Measurements from ENCODE around the gene PIM2. TPM values are rescaled to one million over a fixed set of nuclear protein-coding genes. Genes with fewer than 3 reads are reported as not detected.

The PIM2 gene
- total and polyA plus RNA-seq, 2 of the 4 experiments (the other 2 are of a cell fraction) = 7.3 to 9.4 TPM

DNA sequence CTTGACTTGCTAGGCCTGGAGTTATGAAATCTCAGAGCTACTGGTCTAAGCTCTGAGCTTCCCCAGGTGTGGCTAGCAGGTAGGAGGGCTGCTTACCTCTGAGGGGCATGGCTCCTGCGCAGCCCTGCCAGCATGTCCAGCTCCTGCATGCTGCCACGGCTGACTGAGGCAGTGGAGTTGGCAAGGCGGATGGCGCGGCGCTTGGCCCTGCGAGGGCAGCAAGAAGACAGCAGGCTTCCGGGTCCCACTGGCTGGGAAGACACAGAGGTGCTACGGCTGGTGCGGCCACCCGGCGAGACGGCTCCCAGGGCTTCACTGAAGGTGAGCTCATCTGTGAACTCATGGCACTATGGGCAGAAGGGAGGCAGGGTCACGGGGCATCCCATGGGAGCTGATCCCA lies 47.1 kb upstream of the PIM2 start:
- H4K5ac ChIP-seq (ENCODE audit: low read depth, low read length) = no peak overlapping the region
- dilution Hi-C loops (cut with HindIII; ENCODE audit: low sequenced_read_pairs, unreplicated experiment) = no loop called here
- peaks cover 4% of the 10 kb centered on the region for H3K4me1 ChIP-seq (ENCODE audit: control insufficient read depth, insufficient read depth, low read length)
- BruUV-seq (replicated peaks) = no TSS peak
- intact Hi-C loops (cut with micrococcal nuclease) = no loop called here
- peak overlapping the region; percentile 5 for H2AFZ ChIP-seq (replicated peaks; ENCODE audit: low read length, poor library complexity)
- no peak overlapping the region for H3K18ac ChIP-seq (ENCODE audit: low read depth, low read length)
- no peak overlapping the region for H4K91ac ChIP-seq (ENCODE audit: insufficient read depth, low read depth, low read length)
- WGBS, 2 experiments (ENCODE audit: extremely low coverage in 2 of 2, insufficient read length in 1 of 2) = 87% methylated on average over 8 of the region's 14 CpGs; no CpG with 5 or more reads in 1 of the 2 experiments
- H2BK15ac ChIP-seq (ENCODE audit: low read depth, low read length) = no peak overlapping the region
- H3K4me3 ChIP-seq (ENCODE audit: insufficient read depth, low read depth, low read length) = no peak overlapping the region
- H4K8ac ChIP-seq (ENCODE audit: low read depth in 2 of 2, low read length in 2 of 2) = no peak overlapping the region
- ATAC-seq (ENCODE audit: low read depth) (no peak), DNase-seq (no peak)
- in situ Hi-C loops (cut with MboI; ENCODE audit: low sequenced_read_pairs) = loop anchor here (25.0 kb wide), 1 partner anchor 96 kb away; the partner anchor contains the start of genes CCDC120 and PRAF2
- no peak overlapping the region for H2AK9ac ChIP-seq (replicated peaks; ENCODE audit: low read depth, low read length, poor library complexity)
- H3K9me3 ChIP-seq (ENCODE audit: control insufficient read depth, insufficient read depth, low read length) = 0 out of 2 replicates have a peak, but pooled peaks cover 2% of the 10 kb centered on the region
- no peak overlapping the region for H3K9ac ChIP-seq (ENCODE audit: low read depth, low read length)
- H3K36me3 ChIP-seq (ENCODE audit: control insufficient read depth, insufficient read depth, low read length) = no peaks in the 10 kb centered on the region
- H3K27me3 ChIP-seq (ENCODE audit: control insufficient read depth, insufficient read depth, low read length) = no peaks in the 10 kb centered on the region
- H2BK20ac ChIP-seq (ENCODE audit: low read depth, low read length) = no peak overlapping the region
- no peak overlapping the region for H3K14ac ChIP-seq (replicated peaks; ENCODE audit: low read depth, low read length)
- H3K23ac ChIP-seq (ENCODE audit: low read depth, low read length) = no peak overlapping the region
- ChIA-PET CTCF (no interaction called here), POLR2A (ENCODE audit: unreplicated experiment) (no interaction called here)
- no peaks in the 10 kb centered on the region for H3K9me1 ChIP-seq (ENCODE audit: insufficient read depth, low read length)
- no peak overlapping the region for H3K27ac ChIP-seq (ENCODE audit: insufficient read depth, low read length)
- H3K56ac ChIP-seq (ENCODE audit: extremely low read depth, insufficient read depth, low read length) = no peak overlapping the region
- no peaks in the 10 kb centered on the region for H4K20me1 ChIP-seq (ENCODE audit: insufficient read depth, low read length)
- no peak overlapping the region for H3K4me2 ChIP-seq (ENCODE audit: low read depth, low read length)
- TF ChIP-seq RCOR1 (IDR thresholded peaks at IDR 0.05; ENCODE audit: insufficient replicate concordance, low read length) (no peak), SMC3 (IDR thresholded peaks at IDR 0.05; ENCODE audit: low read depth, low read length) (no peak), CHD1 (IDR thresholded peaks at IDR 0.05; ENCODE audit: low read depth, low read length) (no peak), NFE2L2 (IDR thresholded peaks at IDR 0.05; ENCODE audit: low read depth, low read length) (no peak), CTCF (conservative IDR thresholded peaks at IDR 0.05; ENCODE audit: low read depth, low read length) (no peak), MAZ (IDR thresholded peaks at IDR 0.05; ENCODE audit: borderline replicate concordance, low read depth, low read length) (no peak), RAD21 (IDR thresholded peaks at IDR 0.05; ENCODE audit: low read length) (no peak), FOS (IDR thresholded peaks at IDR 0.05; ENCODE audit: low read depth, low read length) (no peak), RFX5 (IDR thresholded peaks at IDR 0.05; ENCODE audit: low read depth, low read length) (no peak), BHLHE40 (IDR thresholded peaks at IDR 0.05; ENCODE audit: low read depth, low read length) (no peak), MAFK (IDR thresholded peaks at IDR 0.05; ENCODE audit: low read depth, low read length) (no peak)
- TF ChIP-seq, protein P1, sequence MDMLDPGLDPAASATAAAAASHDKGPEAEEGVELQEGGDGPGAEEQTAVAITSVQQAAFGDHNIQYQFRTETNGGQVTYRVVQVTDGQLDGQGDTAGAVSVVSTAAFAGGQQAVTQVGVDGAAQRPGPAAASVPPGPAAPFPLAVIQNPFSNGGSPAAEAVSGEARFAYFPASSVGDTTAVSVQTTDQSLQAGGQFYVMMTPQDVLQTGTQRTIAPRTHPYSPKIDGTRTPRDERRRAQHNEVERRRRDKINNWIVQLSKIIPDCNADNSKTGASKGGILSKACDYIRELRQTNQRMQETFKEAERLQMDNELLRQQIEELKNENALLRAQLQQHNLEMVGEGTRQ (IDR thresholded peaks at IDR 0.05; ENCODE audit: low read depth, low read length) = no peak
- no peak overlapping the region for H3K4ac ChIP-seq (ENCODE audit: low read depth, low read length)
- no peaks in the 10 kb centered on the region for H3K79me1 ChIP-seq (ENCODE audit: low read depth in 1 of 2, low read length in 2 of 2)
- H2BK5ac ChIP-seq (ENCODE audit: low read depth, low read length, poor library complexity, severe bottlenecking) = no peak overlapping the region
- no peak overlapping the region for H2BK120ac ChIP-seq (ENCODE audit: low read depth, low read length)
- no peak overlapping the region for H2AK5ac ChIP-seq (ENCODE audit: low read depth, low read length)
